ENCODE measurements around the gene RDH11. TPM values are rescaled to one million over a fixed set of nuclear protein-coding genes. Genes with fewer than 3 reads are reported as not detected.

RDH11 gene
- total RNA-seq, 4 donors from 2014 or later, result 34.5 to 72.3 (median 49.1) TPM

- no peak overlapping the region for H3K4me3 ChIP-seq (ENCODE audit: low read depth, poor library complexity, severe bottlenecking)
- intact Hi-C loops (cut with DNase I; ENCODE audit: low total_unique reads), result no loop called here
- 64 to 87% methylated on average over 1 of the region's 1 CpG for WGBS, 2 donors
These were observed 2.6 kb upstream of the RDH11 start for GRCh38 chr14:67698179-67698578.

GRCh38 chr14:67697006-67697405 is 1.4 kb upstream of the RDH11 start:
- no peak for TF ChIP-seq POLR2A (IDR thresholded peaks at IDR 0.05)
- TF ChIP-seq, protein P1, sequence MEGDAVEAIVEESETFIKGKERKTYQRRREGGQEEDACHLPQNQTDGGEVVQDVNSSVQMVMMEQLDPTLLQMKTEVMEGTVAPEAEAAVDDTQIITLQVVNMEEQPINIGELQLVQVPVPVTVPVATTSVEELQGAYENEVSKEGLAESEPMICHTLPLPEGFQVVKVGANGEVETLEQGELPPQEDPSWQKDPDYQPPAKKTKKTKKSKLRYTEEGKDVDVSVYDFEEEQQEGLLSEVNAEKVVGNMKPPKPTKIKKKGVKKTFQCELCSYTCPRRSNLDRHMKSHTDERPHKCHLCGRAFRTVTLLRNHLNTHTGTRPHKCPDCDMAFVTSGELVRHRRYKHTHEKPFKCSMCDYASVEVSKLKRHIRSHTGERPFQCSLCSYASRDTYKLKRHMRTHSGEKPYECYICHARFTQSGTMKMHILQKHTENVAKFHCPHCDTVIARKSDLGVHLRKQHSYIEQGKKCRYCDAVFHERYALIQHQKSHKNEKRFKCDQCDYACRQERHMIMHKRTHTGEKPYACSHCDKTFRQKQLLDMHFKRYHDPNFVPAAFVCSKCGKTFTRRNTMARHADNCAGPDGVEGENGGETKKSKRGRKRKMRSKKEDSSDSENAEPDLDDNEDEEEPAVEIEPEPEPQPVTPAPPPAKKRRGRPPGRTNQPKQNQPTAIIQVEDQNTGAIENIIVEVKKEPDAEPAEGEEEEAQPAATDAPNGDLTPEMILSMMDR (IDR thresholded peaks at IDR 0.05), result no peak
- intact Hi-C loops (cut with DNase I; ENCODE audit: low total_unique reads), result no loop called here
- H3K4me3 ChIP-seq (ENCODE audit: low read depth, poor library complexity, severe bottlenecking), result no peak overlapping the region
- no peak for DNase-seq (ENCODE audit: low spot score in 2 of 2)
- 79 to 80% methylated on average over 4 of the region's 4 CpGs for WGBS, 2 donors

More at GRCh38 chr14:67698179-67698578, 2.6 kb upstream of the RDH11 start:
- no peak for TF ChIP-seq POLR2A (IDR thresholded peaks at IDR 0.05)
- TF ChIP-seq, protein P1 (IDR thresholded peaks at IDR 0.05), result no peak
- DNase-seq (ENCODE audit: low spot score in 2 of 2), result no peak

DNA sequence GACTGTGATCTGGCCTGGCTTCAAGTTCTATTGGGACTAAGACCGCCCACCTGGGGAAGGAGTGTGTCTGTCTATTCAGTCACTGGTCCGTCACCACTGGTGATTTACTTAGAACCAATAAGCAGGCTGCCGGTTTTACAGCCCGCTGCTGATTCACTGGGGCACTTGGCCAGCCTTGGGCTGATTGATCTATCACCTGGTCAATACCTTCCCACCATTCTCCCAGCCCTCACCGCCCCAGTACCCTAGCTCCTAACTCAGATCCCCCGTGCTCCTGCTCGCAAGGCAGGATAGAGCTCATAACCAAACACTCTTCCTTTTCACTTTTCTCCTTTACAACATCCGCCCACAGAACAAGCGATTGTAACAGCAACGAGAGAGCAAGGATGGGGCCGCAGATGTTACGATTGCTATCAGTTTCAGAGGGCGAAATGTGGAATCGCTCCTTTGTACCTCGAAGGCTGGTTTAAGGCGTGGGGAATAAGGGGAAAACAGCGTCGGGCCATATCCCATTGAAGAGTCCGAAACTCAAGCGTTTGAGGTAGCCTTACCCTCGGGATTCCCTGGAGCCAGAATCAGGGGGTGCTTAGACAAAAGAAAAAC is 672 bp downstream of the RDH11 start:
- intact Hi-C loops (cut with DNase I; ENCODE audit: low total_unique reads), result no loop called here
- peak in 1 of 2 donors; percentile 51 for DNase-seq (ENCODE audit: low spot score in 2 of 2)
- no peak for TF ChIP-seq POLR2A (IDR thresholded peaks at IDR 0.05)
- TF ChIP-seq, protein P1 (IDR thresholded peaks at IDR 0.05), result no peak
- peak overlapping the region; percentile 53 for H3K4me3 ChIP-seq (ENCODE audit: low read depth, poor library complexity, severe bottlenecking)
- 2 to 4% methylated on average over 21 of the region's 21 CpGs for WGBS, 2 donors

DNA sequence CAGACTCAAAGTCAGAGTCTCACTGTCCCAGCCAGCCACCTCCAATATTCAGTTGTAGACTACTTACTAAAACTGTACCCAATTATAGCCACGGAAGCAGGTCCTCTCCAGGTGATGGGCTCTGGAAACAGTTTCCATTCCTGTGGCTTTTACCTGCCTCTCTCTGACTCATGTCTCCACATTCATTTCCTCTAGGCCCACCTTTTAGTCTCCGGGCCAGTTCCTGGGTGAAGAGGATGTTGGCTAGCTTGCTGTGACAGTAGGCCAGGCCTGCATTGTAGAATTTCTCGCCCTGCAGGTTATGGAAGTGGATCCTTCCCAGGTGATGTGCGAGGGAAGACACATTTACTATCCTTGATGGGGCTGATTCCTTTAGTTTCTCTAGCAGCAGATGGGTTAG is 5.6 kb downstream of the RDH11 start:
- intact Hi-C loops (cut with DNase I; ENCODE audit: low total_unique reads), result no loop called here
- WGBS, 2 donors, result 92 to 94% methylated on average over 4 of the region's 4 CpGs
- TF ChIP-seq POLR2A (IDR thresholded peaks at IDR 0.05), result no peak
- TF ChIP-seq, protein P1 (IDR thresholded peaks at IDR 0.05), result no peak

GRCh38 chr14:67683842-67684241 is 11.7 kb downstream of the RDH11 start:
- TF ChIP-seq, protein P1 (IDR thresholded peaks at IDR 0.05), result no peak
- TF ChIP-seq POLR2A (IDR thresholded peaks at IDR 0.05), result no peak
- no peak for DNase-seq (ENCODE audit: low spot score in 2 of 2)
- H3K4me3 ChIP-seq (ENCODE audit: low read depth, poor library complexity, severe bottlenecking), result no peak overlapping the region
- intact Hi-C loops (cut with DNase I; ENCODE audit: low total_unique reads), result no loop called here

More for the DNA sequence above, 5.6 kb downstream of the RDH11 start:
- DNase-seq (ENCODE audit: low spot score in 2 of 2), result no peak
- no peak overlapping the region for H3K4me3 ChIP-seq (ENCODE audit: low read depth, poor library complexity, severe bottlenecking)

GRCh38 chr14:67680941-67681340 is 14.6 kb downstream of the RDH11 start:
- WGBS, 2 donors, result 69 to 93% methylated on average over 2 of the region's 2 CpGs
- no peak for DNase-seq (ENCODE audit: low spot score in 2 of 2)
- no peak for TF ChIP-seq POLR2A (IDR thresholded peaks at IDR 0.05)
- TF ChIP-seq, protein P1 (IDR thresholded peaks at IDR 0.05), result no peak

More at GRCh38 chr14:67680941-67681340, 14.6 kb downstream of the RDH11 start:
- intact Hi-C loops (cut with DNase I; ENCODE audit: low total_unique reads), result no loop called here
- H3K4me3 ChIP-seq (ENCODE audit: low read depth, poor library complexity, severe bottlenecking), result no peak overlapping the region

Measured in lower leg skin (tissue), 4 donors.